H9 (cell line): ENCODE results near the gene TMOD1. TPM values are rescaled to one million over a fixed set of nuclear protein-coding genes. Genes with fewer than 3 reads are reported as not detected.

Experiments
- DNase-seq: peaks from one replicate; pipeline ENCODE4 v3.0.0-alpha.2; 2017
- H2AFZ ChIP-seq: one replicate; pipeline ENCODE4 v1.6.1; 2013; ENCODE audit warnings: mild to moderate bottlenecking, low read length, control low read depth, moderate library complexity
- H2AK5ac ChIP-seq: 2 replicates; pipeline ENCODE4 v1.6.1; 2013; ENCODE audit warnings: low read length, control low read depth, mixed read lengths; ENCODE audit not compliant: insufficient read length
- H2BK120ac ChIP-seq: one replicate; pipeline ENCODE4 v1.6.1; 2013; ENCODE audit warnings: low read depth, mild to moderate bottlenecking, low read length, control low read depth, inconsistent platforms; ENCODE audit not compliant: poor library complexity, severe bottlenecking
- H2BK12ac ChIP-seq: 2 replicates; pipeline ENCODE4 v1.6.1; 2013; ENCODE audit warnings: low read length, control low read depth, mixed read lengths, low read depth; ENCODE audit not compliant: insufficient read length
- H2BK15ac ChIP-seq: 2 replicates; pipeline ENCODE4 v1.6.1; 2013; ENCODE audit warnings: low read depth, low read length, control low read depth
- H2BK20ac ChIP-seq: one replicate; pipeline ENCODE4 v1.6.1; 2013; ENCODE audit warnings: low read depth, mild to moderate bottlenecking, low read length, control low read depth, inconsistent platforms; ENCODE audit not compliant: poor library complexity, severe bottlenecking
- H2BK5ac ChIP-seq: 2 replicates; pipeline ENCODE4 v1.6.1; 2013; ENCODE audit warnings: low read length, control low read depth, mixed read lengths; ENCODE audit not compliant: insufficient read length
- H3K14ac ChIP-seq: 2 replicates; pipeline ENCODE4 v1.6.1; 2013; ENCODE audit warnings: low read length, control low read depth; ENCODE audit not compliant: insufficient read depth
- H3K18ac ChIP-seq: 2 replicates; pipeline ENCODE4 v1.6.1; 2013; ENCODE audit warnings: low read depth, mild to moderate bottlenecking, mixed read lengths, low read length, control low read depth; ENCODE audit not compliant: insufficient read length
- H3K23ac ChIP-seq: 2 replicates; pipeline ENCODE4 v1.6.1; 2013; ENCODE audit warnings: low read length, control low read depth, mixed read lengths, low read depth; ENCODE audit not compliant: insufficient read length
- H3K23me2 ChIP-seq: 2 replicates; pipeline ENCODE4 v1.6.1; 2013; ENCODE audit warnings: low read depth, mild to moderate bottlenecking, mixed read lengths, low read length, control low read depth; ENCODE audit not compliant: insufficient read length, poor library complexity, severe bottlenecking
- H3K27ac ChIP-seq: 2 replicates; pipeline ENCODE4 v1.5.1; 2013; ENCODE audit warnings: low read length, control low read depth, mixed read lengths, low read depth; ENCODE audit not compliant: insufficient read length
- H3K27me3 ChIP-seq: 2 replicates; pipeline ENCODE4 v1.6.1; 2013; ENCODE audit warnings: low read length, control low read depth, inconsistent platforms; ENCODE audit not compliant: insufficient read depth
- H3K4ac ChIP-seq: 2 replicates; pipeline ENCODE4 v1.6.1; 2013; ENCODE audit warnings: low read depth, mild to moderate bottlenecking, control low read depth, inconsistent platforms, low read length, moderate library complexity
- H3K4me1 ChIP-seq: 2 replicates; pipeline ENCODE4 v1.6.1; 2013; ENCODE audit warnings: low read length, control low read depth, inconsistent platforms; ENCODE audit not compliant: insufficient read depth
- H3K4me2 ChIP-seq: 2 replicates; pipeline ENCODE4 v1.6.1; 2013; ENCODE audit warnings: low read length, control low read depth, mixed read lengths; ENCODE audit not compliant: insufficient read length, insufficient read depth
- H3K56ac ChIP-seq: 2 replicates; pipeline ENCODE4 v1.6.1; 2013; ENCODE audit warnings: low read depth, mild to moderate bottlenecking, mixed read lengths, low read length, control low read depth; ENCODE audit not compliant: insufficient read length
- H3K79me1 ChIP-seq: 2 replicates; pipeline ENCODE4 v1.6.1; 2013; ENCODE audit warnings: low read depth, mild to moderate bottlenecking, moderate library complexity, low read length, control low read depth, inconsistent platforms; ENCODE audit not compliant: insufficient read depth, poor library complexity, severe bottlenecking
- H3K79me2 ChIP-seq: 2 replicates; pipeline ENCODE4 v1.6.1; 2013; ENCODE audit warnings: low read length, control low read depth, inconsistent platforms; ENCODE audit not compliant: insufficient read depth
- H3K9ac ChIP-seq: 2 replicates; pipeline ENCODE4 v1.6.1; 2013; ENCODE audit warnings: low read length, control low read depth, mixed read lengths; ENCODE audit not compliant: insufficient read length; ENCODE audit errors: extremely low read depth
- H3K9me3 ChIP-seq: one replicate; pipeline ENCODE4 v1.6.1; 2013; ENCODE audit warnings: low read depth, low read length, inconsistent platforms; ENCODE audit not compliant: control insufficient read depth
- H3T11ph ChIP-seq: one replicate; pipeline ENCODE4 v1.6.1; 2013; ENCODE audit warnings: mild to moderate bottlenecking, low read length, control low read depth, inconsistent platforms
- H4K20me1 ChIP-seq: one replicate; pipeline ENCODE4 v1.6.1; 2013; ENCODE audit not compliant: control insufficient read depth, insufficient read length, insufficient read depth
- H4K5ac ChIP-seq: 2 replicates; pipeline ENCODE4 v1.6.1; 2013; ENCODE audit warnings: low read depth, mild to moderate bottlenecking, mixed read lengths, low read length, control low read depth; ENCODE audit not compliant: insufficient read length
- H4K8ac ChIP-seq: replicated peaks from 2 replicates; pipeline ENCODE4 v1.6.1; 2013; ENCODE audit warnings: low read length, control low read depth, mixed read lengths, low read depth; ENCODE audit not compliant: insufficient read length
- H4K91ac ChIP-seq: 2 replicates; pipeline ENCODE4 v1.6.1; 2013; ENCODE audit warnings: low read depth, mild to moderate bottlenecking, moderate library complexity, mixed read lengths, low read length, control low read depth; ENCODE audit not compliant: insufficient read length
- H3K27ac Mint-ChIP-seq, 3 experiments: 2 replicates in 2 of 3; 3 replicates in 1 of 3; pipeline ENCODE4 v1.8.0; 2020 to 2021; ENCODE audit warnings: mixed read lengths in 3 of 3, mild to moderate bottlenecking in 1 of 3, moderate library complexity in 1 of 3
- H3K27me3 Mint-ChIP-seq: 2 replicates; pipeline ENCODE4 v1.8.0; 2021; ENCODE audit warnings: low read depth, mild to moderate bottlenecking, moderate library complexity, mixed read lengths
- H3K36me3 Mint-ChIP-seq, 3 experiments: 2 replicates in 2 of 3; 3 replicates in 1 of 3; pipeline ENCODE4 v1.8.0; 2020 to 2021; ENCODE audit warnings: low read depth in 3 of 3, mixed read lengths in 3 of 3; ENCODE audit not compliant: insufficient read depth in 1 of 3
- H3K4me1 Mint-ChIP-seq, 2 experiments: 2 replicates each; pipeline ENCODE4 v1.8.0; 2020; ENCODE audit warnings: mixed read lengths in 2 of 2
- H3K4me3 Mint-ChIP-seq, 2 experiments: 2 replicates in 1 of 2; 3 replicates in 1 of 2; pipeline ENCODE4 v1.8.0; 2020 to 2021; ENCODE audit warnings: mild to moderate bottlenecking in 2 of 2, mixed read lengths in 2 of 2, moderate library complexity in 1 of 2
- H3K9me3 Mint-ChIP-seq, 2 experiments: 2 replicates in 1 of 2; 3 replicates in 1 of 2; pipeline ENCODE4 v1.8.0; 2020; ENCODE audit warnings: mild to moderate bottlenecking in 2 of 2, mixed read lengths in 2 of 2, moderate library complexity in 1 of 2
- WGBS: extraction: QIAGEN DNeasy Blood & Tissue Kit; methylation state at CpG from one replicate; pipeline ENCODE4 v1.1.7; 2013; ENCODE audit warnings: missing lambda C conversion rate, low lambda C conversion rate, mixed read lengths; ENCODE audit not compliant: insufficient read length; ENCODE audit errors: extremely low coverage; 5-methylcytosine and 5-hydroxymethylcytosine counted together
- total RNA-seq: library from RNA; stranded (reverse); gene quantifications from 2 replicates; pipeline ENCODE4 v1.2.1, GENCODE V29; 2021
- TF ChIP-seq, protein P1 (sequence below): fragments of 200-600 bp; sonication (generic); conservative IDR thresholded peaks from 3 replicates; pipeline ENCODE4 v1.8.0; 2021; ENCODE audit warnings: antibody characterized with exemption, mild to moderate bottlenecking

TMOD1 gene
- total RNA-seq, 1 experiment from 2014 or later, result 0.98 TPM

DNA sequence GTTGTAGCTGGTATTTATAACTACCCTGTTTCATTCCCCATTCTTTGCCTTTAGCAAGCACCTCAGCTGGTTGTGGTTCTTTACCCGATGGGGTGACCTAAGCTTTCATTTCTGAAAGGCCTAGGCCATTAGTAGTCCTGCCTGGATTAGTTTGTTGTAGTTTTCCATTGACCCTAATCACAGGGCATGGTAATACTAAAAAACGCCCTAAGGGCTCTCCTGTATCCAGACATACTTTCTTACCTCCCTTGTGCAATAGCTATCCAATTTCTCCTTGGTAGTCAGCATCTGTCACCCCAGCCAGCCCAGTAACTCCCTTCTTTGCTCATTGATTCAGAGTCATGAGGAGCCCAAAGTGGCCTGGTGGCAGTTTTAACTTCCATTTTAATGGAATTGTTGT, 24.0 kb downstream of the TMOD1 start:
- no peak overlapping the region for H4K5ac ChIP-seq
- no peaks in the 10 kb centered on the region; the same call in none of the 2 replicates for H3K27me3 Mint-ChIP-seq
- H3K18ac ChIP-seq, result no peak overlapping the region
- H3K9me3 Mint-ChIP-seq, result no peaks in the 10 kb centered on the region; a peak in 1 of 5 replicates
- H3K14ac ChIP-seq, result no peak overlapping the region
- no peak overlapping the region for H4K91ac ChIP-seq
- no CpG with 5 or more reads among the region's 2 CpGs for WGBS
- H2BK20ac ChIP-seq, result no peak overlapping the region
- H4K20me1 ChIP-seq, result no peaks in the 10 kb centered on the region
- H3T11ph ChIP-seq, result no peak overlapping the region
- TF ChIP-seq, protein P1, sequence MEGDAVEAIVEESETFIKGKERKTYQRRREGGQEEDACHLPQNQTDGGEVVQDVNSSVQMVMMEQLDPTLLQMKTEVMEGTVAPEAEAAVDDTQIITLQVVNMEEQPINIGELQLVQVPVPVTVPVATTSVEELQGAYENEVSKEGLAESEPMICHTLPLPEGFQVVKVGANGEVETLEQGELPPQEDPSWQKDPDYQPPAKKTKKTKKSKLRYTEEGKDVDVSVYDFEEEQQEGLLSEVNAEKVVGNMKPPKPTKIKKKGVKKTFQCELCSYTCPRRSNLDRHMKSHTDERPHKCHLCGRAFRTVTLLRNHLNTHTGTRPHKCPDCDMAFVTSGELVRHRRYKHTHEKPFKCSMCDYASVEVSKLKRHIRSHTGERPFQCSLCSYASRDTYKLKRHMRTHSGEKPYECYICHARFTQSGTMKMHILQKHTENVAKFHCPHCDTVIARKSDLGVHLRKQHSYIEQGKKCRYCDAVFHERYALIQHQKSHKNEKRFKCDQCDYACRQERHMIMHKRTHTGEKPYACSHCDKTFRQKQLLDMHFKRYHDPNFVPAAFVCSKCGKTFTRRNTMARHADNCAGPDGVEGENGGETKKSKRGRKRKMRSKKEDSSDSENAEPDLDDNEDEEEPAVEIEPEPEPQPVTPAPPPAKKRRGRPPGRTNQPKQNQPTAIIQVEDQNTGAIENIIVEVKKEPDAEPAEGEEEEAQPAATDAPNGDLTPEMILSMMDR, result no peak
- no peak overlapping the region for H2BK5ac ChIP-seq
- H3K56ac ChIP-seq, result no peak overlapping the region
- H3K27ac Mint-ChIP-seq, result no peak overlapping the region
- H3K27me3 ChIP-seq, result no peaks in the 10 kb centered on the region; the same call in 1 of the 2 replicates
- no peak overlapping the region for H2BK120ac ChIP-seq
- no peak overlapping the region for H3K27ac ChIP-seq
- no peak overlapping the region for H2AFZ ChIP-seq
- no peak overlapping the region for H3K4me2 ChIP-seq
- no peaks in the 10 kb centered on the region for H3K23me2 ChIP-seq
- no peaks in the 10 kb centered on the region for H3K36me3 Mint-ChIP-seq
- no peak overlapping the region for H3K9ac ChIP-seq
- no peaks in the 10 kb centered on the region for H3K79me2 ChIP-seq
- no peak for DNase-seq
- no peak overlapping the region for H2BK12ac ChIP-seq
- no peak overlapping the region for H3K23ac ChIP-seq
- no peak overlapping the region for H3K4ac ChIP-seq
- H3K4me1 ChIP-seq, result peaks cover 2% of the 10 kb centered on the region; the same call in 1 of the 2 replicates
- no peak overlapping the region for H2AK5ac ChIP-seq
- H2BK15ac ChIP-seq, result no peak overlapping the region
- no peak overlapping the region for H4K8ac ChIP-seq
- H3K4me3 Mint-ChIP-seq, result no peak overlapping the region
- no peaks in the 10 kb centered on the region for H3K79me1 ChIP-seq
- H3K9me3 ChIP-seq, result no peaks in the 10 kb centered on the region
- H3K4me1 Mint-ChIP-seq, result peaks cover 34 to 38% of the 10 kb centered on the region in 2 experiments
